OCI-M1 (cell line): ENCODE measurements around the gene CLIC3.
A peak's percentile ranks its signal among the peaks of the same experiment; 100 is the strongest.

Source experiments
- DNase-seq: peaks from one replicate; lab custom pipeline; 2025; lab: John Stamatoyannopoulos, UW

The CLIC3 gene

GRCh38 chr9:136951541-136952320, 44.6 kb downstream of the CLIC3 start, which contains the start of gene LCN12:
TSS of gene LCN12 (plus strand) at chr9:136952273. CDS start at chr9:136952328, 55 bp downstream.
- no peak for DNase-seq

- no peak for DNase-seq
These were observed 45.6 kb downstream of the CLIC3 start for GRCh38 chr9:136950656-136951276.

- peak; percentile 94 for DNase-seq
These were observed 46.3 kb downstream of the CLIC3 start for GRCh38 chr9:136949817-136950655.

- DNase-seq, result no peak
These were observed 47.0 kb downstream of the CLIC3 start for GRCh38 chr9:136949239-136949816.

DNA sequence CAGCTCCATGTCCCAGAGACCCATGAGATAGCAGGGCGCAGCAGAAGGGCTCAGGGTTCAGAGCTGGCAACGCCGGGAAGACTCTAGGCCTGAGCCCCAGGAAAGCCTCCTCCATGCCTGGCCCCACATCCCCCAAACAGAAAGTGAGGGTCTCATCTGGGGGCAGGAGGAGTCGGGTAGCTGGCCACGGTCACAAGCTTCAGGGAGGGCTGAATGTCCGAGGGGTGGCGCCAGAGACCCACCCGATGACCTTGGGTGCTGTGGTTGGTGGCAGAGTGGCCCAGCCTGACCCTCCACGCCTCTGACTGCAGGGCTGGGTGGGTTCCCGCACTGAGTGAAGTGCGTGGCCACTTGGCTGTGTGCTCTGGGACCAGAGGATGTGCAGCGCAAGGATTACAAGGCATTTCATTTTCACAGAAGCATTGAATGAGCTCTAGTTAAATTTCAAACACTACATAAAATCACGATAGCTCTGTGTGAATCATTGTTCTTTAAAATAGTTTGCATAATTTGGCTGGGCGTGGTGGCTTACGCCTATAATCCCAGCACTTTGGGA, 48.3 kb downstream of the CLIC3 start:
- peak; percentile 72 for DNase-seq

DNA sequence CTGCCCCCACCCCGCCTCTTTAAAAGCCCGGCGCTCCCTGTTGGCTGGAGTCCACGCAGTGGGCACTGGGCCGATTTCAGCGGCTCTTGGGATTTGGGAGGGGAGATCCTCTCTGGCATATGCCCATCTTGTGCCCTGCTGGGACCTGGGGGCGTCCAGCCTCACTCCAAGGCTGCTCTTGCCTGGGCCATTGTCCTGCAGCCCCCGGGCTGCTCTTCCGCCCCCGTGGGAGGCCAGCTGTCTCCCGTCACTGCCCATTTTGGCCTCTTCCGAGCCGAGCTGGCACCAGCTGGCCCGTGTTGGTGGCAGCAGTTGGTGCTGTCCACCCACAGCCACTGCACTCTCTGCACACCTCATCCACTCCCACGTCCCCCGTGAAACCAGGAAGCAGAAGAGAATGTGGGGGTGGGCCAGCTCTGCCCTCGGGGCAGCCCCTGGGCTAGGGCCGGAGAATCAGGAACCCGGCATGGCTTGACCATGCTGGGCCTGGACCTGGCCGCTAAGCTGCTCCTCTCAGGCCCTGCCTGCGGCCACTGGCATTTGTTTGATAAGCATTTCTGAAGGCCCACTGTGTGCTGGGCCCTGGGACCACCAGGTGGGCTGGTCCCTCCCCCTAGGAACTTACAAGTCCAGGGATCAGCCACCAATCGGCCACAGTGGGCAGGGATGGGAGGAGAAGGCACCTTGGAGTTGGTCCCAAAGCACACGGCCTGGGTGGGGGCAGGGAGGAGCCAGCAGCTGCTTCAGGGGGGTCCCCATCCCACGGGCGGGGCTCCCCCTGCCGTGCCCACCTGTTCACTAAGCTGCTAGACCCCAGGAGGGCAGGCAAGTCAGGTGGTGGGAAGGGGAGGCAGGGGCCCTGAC, 49.1 kb downstream of the CLIC3 start:
- no peak for DNase-seq

- DNase-seq, result no peak
These were observed 49.9 kb downstream of the CLIC3 start for GRCh38 chr9:136946228-136947027.

- no peak for DNase-seq
These were observed 50.8 kb downstream of the CLIC3 start for GRCh38 chr9:136945333-136946227.
